IMR-90 (cell line): ENCODE measurements around the gene RPS2. TPM values are rescaled to one million over a fixed set of nuclear protein-coding genes. Genes with fewer than 3 reads are reported as not detected.
A peak's percentile ranks its signal among the peaks of the same experiment; 100 is the strongest.

Source experiments
- ATAC-seq: fragments of 200-7000 bp; cut with Tn5 transposase; 2 replicates; pipeline ENCODE4 v1.9.1; 2020; ENCODE audit warnings: low read depth, mild to moderate bottlenecking, moderate library complexity
- BruUV-seq: library from RNA; stranded (reverse); fragments of 400-500 nt; replicated peaks from 2 replicates; lab custom pipeline; 2021; lab: Mats Ljungman, UMichigan
- CTCF ChIA-PET: fragments of 300-600 bp; formaldehyde crosslinking; extraction: SDS; loops from one replicate; lab custom pipeline; 2021; ENCODE audit warnings: antibody characterized with exemption; lab: Yijun Ruan, JAX
- POLR2A ChIA-PET: fragments of 300-600 bp; sonication (Branson Sonifier 250); formaldehyde crosslinking; loops from one replicate; lab custom pipeline; 2022; ENCODE audit warnings: antibody characterized with exemption; ENCODE audit not compliant: unreplicated experiment; lab: Charles Lee
- DNase-seq: peaks from one replicate; pipeline ENCODE4 v3.0.0; 2013
- H2AFZ ChIP-seq: replicated peaks from 2 replicates; pipeline ENCODE3; 2013; ENCODE audit warnings: low read length, mild to moderate bottlenecking; ENCODE audit not compliant: poor library complexity
- H2AK5ac ChIP-seq: 2 replicates; pipeline ENCODE4 v1.6.1; 2013; ENCODE audit warnings: low read depth, low read length, inconsistent platforms
- H2AK9ac ChIP-seq: replicated peaks from 2 replicates; pipeline ENCODE3; 2013; ENCODE audit warnings: mild to moderate bottlenecking, low read depth, low read length, moderate library complexity; ENCODE audit not compliant: poor library complexity
- H2BK120ac ChIP-seq: 2 replicates; pipeline ENCODE4 v1.6.1; 2013; ENCODE audit warnings: low read depth, low read length, inconsistent platforms
- H2BK15ac ChIP-seq: 3 replicates; pipeline ENCODE4 v1.6.1; 2013; ENCODE audit warnings: low read depth, low read length, inconsistent platforms
- H2BK20ac ChIP-seq: 2 replicates; pipeline ENCODE4 v1.6.1; 2013; ENCODE audit warnings: low read depth, mild to moderate bottlenecking, inconsistent platforms, low read length, moderate library complexity
- H2BK5ac ChIP-seq: 2 replicates; pipeline ENCODE4 v1.6.1; 2013; ENCODE audit warnings: mild to moderate bottlenecking, low read depth, low read length, inconsistent platforms; ENCODE audit not compliant: poor library complexity, severe bottlenecking
- H3K14ac ChIP-seq: replicated peaks from 2 replicates; pipeline ENCODE4 v1.6.1; 2013; ENCODE audit warnings: low read depth, low read length, inconsistent platforms
- H3K18ac ChIP-seq: 2 replicates; pipeline ENCODE4 v1.6.1; 2013; ENCODE audit warnings: low read depth, low read length, control low read depth
- H3K23ac ChIP-seq: 2 replicates; pipeline ENCODE4 v1.6.1; 2013; ENCODE audit warnings: low read depth, low read length, inconsistent platforms
- H3K27ac ChIP-seq: 2 replicates; pipeline ENCODE4 v1.5.1; 2013; ENCODE audit warnings: mild to moderate bottlenecking, control low read depth, low read length; ENCODE audit not compliant: insufficient read depth
- H3K27me3 ChIP-seq: 2 replicates; pipeline ENCODE4 v1.6.1; 2013; ENCODE audit warnings: low read length; ENCODE audit not compliant: control insufficient read depth, insufficient read depth
- H3K36me3 ChIP-seq: 2 replicates; pipeline ENCODE4 v1.6.1; 2013; ENCODE audit warnings: low read length, mixed read lengths; ENCODE audit not compliant: control insufficient read depth, insufficient read depth
- H3K4ac ChIP-seq: 2 replicates; pipeline ENCODE4 v1.6.1; 2013; ENCODE audit warnings: low read depth, low read length, inconsistent platforms
- H3K4me1 ChIP-seq: 2 replicates; pipeline ENCODE4 v1.6.1; 2013; ENCODE audit warnings: low read length, mixed read lengths; ENCODE audit not compliant: control insufficient read depth, insufficient read depth
- H3K4me2 ChIP-seq: 2 replicates; pipeline ENCODE4 v1.6.1; 2013; ENCODE audit warnings: low read depth, mild to moderate bottlenecking, control low read depth, low read length, moderate library complexity
- H3K4me3 ChIP-seq: 2 replicates; pipeline ENCODE4 v1.5.1; 2013; ENCODE audit warnings: low read depth, mild to moderate bottlenecking, control low read depth, low read length, moderate library complexity; ENCODE audit not compliant: insufficient read depth
- H3K56ac ChIP-seq: 2 replicates; pipeline ENCODE4 v1.6.1; 2013; ENCODE audit warnings: low read length, inconsistent platforms; ENCODE audit not compliant: insufficient read depth; ENCODE audit errors: extremely low read depth
- H3K79me1 ChIP-seq, 2 experiments: 2 replicates each; pipeline ENCODE4 v1.6.1; 2013; ENCODE audit warnings: low read length in 2 of 2, inconsistent platforms in 1 of 2, low read depth in 1 of 2
- H3K9ac ChIP-seq: 2 replicates; pipeline ENCODE4 v1.6.1; 2013; ENCODE audit warnings: low read depth, low read length, control low read depth
- H3K9me1 ChIP-seq: 2 replicates; pipeline ENCODE4 v1.6.1; 2013; ENCODE audit warnings: low read length, inconsistent platforms; ENCODE audit not compliant: insufficient read depth
- H3K9me3 ChIP-seq: 2 replicates; pipeline ENCODE4 v1.6.1; 2013; ENCODE audit warnings: low read length; ENCODE audit not compliant: control insufficient read depth, insufficient read depth
- H4K20me1 ChIP-seq: 2 replicates; pipeline ENCODE4 v1.6.1; 2013; ENCODE audit warnings: low read length, inconsistent platforms; ENCODE audit not compliant: insufficient read depth
- H4K5ac ChIP-seq: 2 replicates; pipeline ENCODE4 v1.6.1; 2013; ENCODE audit warnings: mild to moderate bottlenecking, low read depth, low read length, control low read depth
- H4K8ac ChIP-seq, 2 experiments: 2 replicates each; pipeline ENCODE4 v1.6.1; 2013; ENCODE audit warnings: low read depth in 2 of 2, low read length in 2 of 2, control low read depth in 1 of 2, inconsistent platforms in 1 of 2
- H4K91ac ChIP-seq: 2 replicates; pipeline ENCODE4 v1.6.1; 2013; ENCODE audit warnings: low read depth, low read length, inconsistent platforms; ENCODE audit not compliant: insufficient read depth
- CHD1 ChIP-seq: IDR thresholded peaks from 2 replicates; pipeline ENCODE4 v1.6.1; 2012; ENCODE audit warnings: low read depth, low read length, improper control_type of control experiment
- CTCF ChIP-seq: conservative IDR thresholded peaks from 2 replicates; pipeline ENCODE4 v1.5.1; 2012; ENCODE audit warnings: mild to moderate bottlenecking, low read depth, low read length, improper control_type of control experiment
- FOS ChIP-seq: fragments of 150-350 bp; IDR thresholded peaks from 2 replicates; pipeline ENCODE4 v1.6.1; 2016; ENCODE audit warnings: low read depth, low read length
- MAZ ChIP-seq: IDR thresholded peaks from 2 replicates; pipeline ENCODE4 v1.6.1; 2012; ENCODE audit warnings: low read depth, mild to moderate bottlenecking, low read length, improper control_type of control experiment, moderate library complexity, borderline replicate concordance
- NFE2L2 ChIP-seq: fragments of 150-350 bp; IDR thresholded peaks from 2 replicates; pipeline ENCODE4 v1.6.1; 2016; ENCODE audit warnings: low read depth, mild to moderate bottlenecking, low read length
- POLR2A ChIP-seq: IDR thresholded peaks from 2 replicates; pipeline ENCODE4 v1.6.1; 2012; ENCODE audit warnings: mild to moderate bottlenecking, low read depth, low read length
- RAD21 ChIP-seq: IDR thresholded peaks from 2 replicates; pipeline ENCODE4 v1.6.1; 2012; ENCODE audit warnings: low read length, improper control_type of control experiment
- RCOR1 ChIP-seq: IDR thresholded peaks from 2 replicates; pipeline ENCODE4 v1.6.1; 2012; ENCODE audit warnings: mild to moderate bottlenecking, low read length, improper control_type of control experiment; ENCODE audit not compliant: insufficient replicate concordance
- RFX5 ChIP-seq: IDR thresholded peaks from 2 replicates; pipeline ENCODE4 v1.8.0; 2012; ENCODE audit warnings: low read depth, mild to moderate bottlenecking, low read length, moderate library complexity
- SMC3 ChIP-seq: fragments of 150-350 bp; IDR thresholded peaks from 2 replicates; pipeline ENCODE4 v1.6.1; 2016; ENCODE audit warnings: low read depth, mild to moderate bottlenecking, antibody characterized with exemption, low read length, moderate library complexity
- USF2 ChIP-seq: fragments of 150-350 bp; IDR thresholded peaks from 2 replicates; pipeline ENCODE4 v1.6.1; 2017; ENCODE audit warnings: mild to moderate bottlenecking, antibody characterized with exemption, low read length, low read depth
- WGBS, 2 experiments: methylation state at CpG; one replicate each; pipeline versions ENCODE4 v1.1.5 to v1.1.7; 2013; ENCODE audit warnings: missing lambda C conversion rate in 2 of 2; ENCODE audit not compliant: insufficient read length in 1 of 2; ENCODE audit errors: extremely low coverage in 2 of 2; 5-methylcytosine and 5-hydroxymethylcytosine counted together
- dilution Hi-C: fragments of 300-500 bp; cut with HindIII; formaldehyde crosslinking; loops from one replicate; pipeline ENCODE4 v1.14.3; 2018; ENCODE audit warnings: low sequenced_read_pairs; ENCODE audit not compliant: unreplicated experiment
- in situ Hi-C: fragments of 300-500 bp; cut with MboI; formaldehyde crosslinking; loops from 3 replicates; pipeline ENCODE4 v1.14.3; 2019; ENCODE audit warnings: low sequenced_read_pairs, inconsistent platforms, mixed read lengths
- intact Hi-C: fragments of 100-400 bp; cut with micrococcal nuclease; formaldehyde crosslinking; loops from 2 replicates; pipeline ENCODE4 v1.10.0; 2022
- polyA plus RNA-seq, 3 experiments: library from polyadenylated mRNA; depleted of rRNA; stranded (reverse); fragments of >200 nt; gene quantifications; 2 replicates each; pipeline ENCODE4 v1.2.3, GENCODE V29; 2012; ENCODE audit warnings: low replicate concordance in 1 of 3
- total RNA-seq: library from RNA; depleted of rRNA; stranded (reverse); fragments of >200 nt; gene quantifications from 2 replicates; pipeline ENCODE4 v1.2.3, GENCODE V29; 2012

The RPS2 gene
- total and polyA plus RNA-seq, 2 of the 4 experiments (the other 2 are of a cell fraction) = 2,703 to 6,941 TPM

- Histone ChIP-seq H3K9me1 (peaks cover 3% of the 10 kb centered on the region), H3K4me3 (no peak overlapping the region), H3K4ac (no peak overlapping the region), H3K36me3 (peaks cover 39% of the 10 kb centered on the region), H2BK15ac (no peak overlapping the region), H3K9ac (no peak overlapping the region), H2AK9ac (peak overlapping the region; percentile 65), H2BK20ac (no peak overlapping the region), H2BK120ac (no peak overlapping the region), H3K27me3 (peaks cover 31% of the 10 kb centered on the region; the same call in 1 of the 2 replicates), H3K9me3 (no peaks in the 10 kb centered on the region), H3K18ac (no peak overlapping the region), H2AFZ (no peak overlapping the region), H4K8ac (no peak overlapping the region), H4K20me1 (no peaks in the 10 kb centered on the region; the same call in none of the 2 replicates), H4K5ac (no peak overlapping the region), H3K14ac (no peak overlapping the region), H3K4me2 (no peak overlapping the region), H3K4me1 (peaks cover 4% of the 10 kb centered on the region), H2BK5ac (no peak overlapping the region), H3K56ac (no peak overlapping the region), H4K91ac (no peak overlapping the region), H2AK5ac (no peak overlapping the region), H3K79me1 (peaks cover 7 to 8% of the 10 kb centered on the region in 2 experiments), H3K23ac (no peak overlapping the region), H3K27ac (no peak overlapping the region)
- CTCF ChIA-PET = interaction anchor here (1.3 kb wide), 1 partner anchor 24 kb away, joined by 3 read pairs; no protein-coding TSS in a partner anchor
- WGBS, 2 experiments = 15% methylated on average over 35 of the region's 53 CpGs; no CpG with 5 or more reads in 1 of the 2 experiments
- dilution Hi-C loops (no loop called here), in situ Hi-C loops (no loop called here), intact Hi-C loops (no loop called here)
- ATAC-seq = no peak
- DNase-seq = no peak
- POLR2A ChIA-PET = no interaction called here
- TF ChIP-seq CHD1 (no peak), USF2 (no peak), CTCF (no peak), RAD21 (no peak), FOS (no peak), SMC3 (no peak), RFX5 (no peak), NFE2L2 (no peak), MAZ (no peak), RCOR1 (no peak), POLR2A (no peak)
- no TSS peak for BruUV-seq
These were observed 15.6 kb upstream of the RPS2 start for GRCh38 chr16:1980030-1980769.
